IMR-90 (cell line): ENCODE data around the gene ZNF467. TPM values are rescaled to one million over a fixed set of nuclear protein-coding genes. Genes with fewer than 3 reads are reported as not detected.

Experiments used
- ATAC-seq: fragments of 200-7000 bp; cut with Tn5 transposase; 2 replicates; pipeline ENCODE4 v1.9.1; 2020; ENCODE audit warnings: low read depth, mild to moderate bottlenecking, moderate library complexity
- BruUV-seq: library from RNA; stranded (reverse); fragments of 400-500 nt; replicated peaks from 2 replicates; lab custom pipeline; 2021; lab: Mats Ljungman, UMichigan
- CTCF ChIA-PET: fragments of 300-600 bp; formaldehyde crosslinking; extraction: SDS; loops from one replicate; lab custom pipeline; 2021; ENCODE audit warnings: antibody characterized with exemption; lab: Yijun Ruan, JAX
- POLR2A ChIA-PET: fragments of 300-600 bp; sonication (Branson Sonifier 250); formaldehyde crosslinking; loops from one replicate; lab custom pipeline; 2022; ENCODE audit warnings: antibody characterized with exemption; ENCODE audit not compliant: unreplicated experiment; lab: Charles Lee
- DNase-seq: peaks from one replicate; pipeline ENCODE4 v3.0.0; 2013
- H2AFZ ChIP-seq: replicated peaks from 2 replicates; pipeline ENCODE3; 2013; ENCODE audit warnings: low read length, mild to moderate bottlenecking; ENCODE audit not compliant: poor library complexity
- H2AK5ac ChIP-seq: 2 replicates; pipeline ENCODE4 v1.6.1; 2013; ENCODE audit warnings: low read depth, low read length, inconsistent platforms
- H2AK9ac ChIP-seq: replicated peaks from 2 replicates; pipeline ENCODE3; 2013; ENCODE audit warnings: mild to moderate bottlenecking, low read depth, low read length, moderate library complexity; ENCODE audit not compliant: poor library complexity
- H2BK120ac ChIP-seq: 2 replicates; pipeline ENCODE4 v1.6.1; 2013; ENCODE audit warnings: low read depth, low read length, inconsistent platforms
- H2BK15ac ChIP-seq: 3 replicates; pipeline ENCODE4 v1.6.1; 2013; ENCODE audit warnings: low read depth, low read length, inconsistent platforms
- H2BK20ac ChIP-seq: 2 replicates; pipeline ENCODE4 v1.6.1; 2013; ENCODE audit warnings: low read depth, mild to moderate bottlenecking, inconsistent platforms, low read length, moderate library complexity
- H2BK5ac ChIP-seq: 2 replicates; pipeline ENCODE4 v1.6.1; 2013; ENCODE audit warnings: mild to moderate bottlenecking, low read depth, low read length, inconsistent platforms; ENCODE audit not compliant: poor library complexity, severe bottlenecking
- H3K14ac ChIP-seq: replicated peaks from 2 replicates; pipeline ENCODE4 v1.6.1; 2013; ENCODE audit warnings: low read depth, low read length, inconsistent platforms
- H3K18ac ChIP-seq: 2 replicates; pipeline ENCODE4 v1.6.1; 2013; ENCODE audit warnings: low read depth, low read length, control low read depth
- H3K23ac ChIP-seq: 2 replicates; pipeline ENCODE4 v1.6.1; 2013; ENCODE audit warnings: low read depth, low read length, inconsistent platforms
- H3K27ac ChIP-seq: 2 replicates; pipeline ENCODE4 v1.5.1; 2013; ENCODE audit warnings: mild to moderate bottlenecking, control low read depth, low read length; ENCODE audit not compliant: insufficient read depth
- H3K27me3 ChIP-seq: 2 replicates; pipeline ENCODE4 v1.6.1; 2013; ENCODE audit warnings: low read length; ENCODE audit not compliant: control insufficient read depth, insufficient read depth
- H3K36me3 ChIP-seq: 2 replicates; pipeline ENCODE4 v1.6.1; 2013; ENCODE audit warnings: low read length, mixed read lengths; ENCODE audit not compliant: control insufficient read depth, insufficient read depth
- H3K4ac ChIP-seq: 2 replicates; pipeline ENCODE4 v1.6.1; 2013; ENCODE audit warnings: low read depth, low read length, inconsistent platforms
- H3K4me1 ChIP-seq: 2 replicates; pipeline ENCODE4 v1.6.1; 2013; ENCODE audit warnings: low read length, mixed read lengths; ENCODE audit not compliant: control insufficient read depth, insufficient read depth
- H3K4me2 ChIP-seq: 2 replicates; pipeline ENCODE4 v1.6.1; 2013; ENCODE audit warnings: low read depth, mild to moderate bottlenecking, control low read depth, low read length, moderate library complexity
- H3K4me3 ChIP-seq: 2 replicates; pipeline ENCODE4 v1.5.1; 2013; ENCODE audit warnings: low read depth, mild to moderate bottlenecking, control low read depth, low read length, moderate library complexity; ENCODE audit not compliant: insufficient read depth
- H3K56ac ChIP-seq: 2 replicates; pipeline ENCODE4 v1.6.1; 2013; ENCODE audit warnings: low read length, inconsistent platforms; ENCODE audit not compliant: insufficient read depth; ENCODE audit errors: extremely low read depth
- H3K79me1 ChIP-seq, 2 experiments: 2 replicates each; pipeline ENCODE4 v1.6.1; 2013; ENCODE audit warnings: low read length in 2 of 2, inconsistent platforms in 1 of 2, low read depth in 1 of 2
- H3K9ac ChIP-seq: 2 replicates; pipeline ENCODE4 v1.6.1; 2013; ENCODE audit warnings: low read depth, low read length, control low read depth
- H3K9me1 ChIP-seq: 2 replicates; pipeline ENCODE4 v1.6.1; 2013; ENCODE audit warnings: low read length, inconsistent platforms; ENCODE audit not compliant: insufficient read depth
- H3K9me3 ChIP-seq: 2 replicates; pipeline ENCODE4 v1.6.1; 2013; ENCODE audit warnings: low read length; ENCODE audit not compliant: control insufficient read depth, insufficient read depth
- H4K20me1 ChIP-seq: 2 replicates; pipeline ENCODE4 v1.6.1; 2013; ENCODE audit warnings: low read length, inconsistent platforms; ENCODE audit not compliant: insufficient read depth
- H4K5ac ChIP-seq: 2 replicates; pipeline ENCODE4 v1.6.1; 2013; ENCODE audit warnings: mild to moderate bottlenecking, low read depth, low read length, control low read depth
- H4K8ac ChIP-seq, 2 experiments: 2 replicates each; pipeline ENCODE4 v1.6.1; 2013; ENCODE audit warnings: low read depth in 2 of 2, low read length in 2 of 2, control low read depth in 1 of 2, inconsistent platforms in 1 of 2
- H4K91ac ChIP-seq: 2 replicates; pipeline ENCODE4 v1.6.1; 2013; ENCODE audit warnings: low read depth, low read length, inconsistent platforms; ENCODE audit not compliant: insufficient read depth
- CEBPB ChIP-seq: IDR thresholded peaks from 2 replicates; pipeline ENCODE4 v1.6.1; 2012; ENCODE audit warnings: low read depth, low read length, improper control_type of control experiment
- WGBS, 2 experiments: methylation state at CpG; one replicate each; pipeline versions ENCODE4 v1.1.5 to v1.1.7; 2013; ENCODE audit warnings: missing lambda C conversion rate in 2 of 2; ENCODE audit not compliant: insufficient read length in 1 of 2; ENCODE audit errors: extremely low coverage in 2 of 2; 5-methylcytosine and 5-hydroxymethylcytosine counted together
- dilution Hi-C: fragments of 300-500 bp; cut with HindIII; formaldehyde crosslinking; loops from one replicate; pipeline ENCODE4 v1.14.3; 2018; ENCODE audit warnings: low sequenced_read_pairs; ENCODE audit not compliant: unreplicated experiment
- in situ Hi-C: fragments of 300-500 bp; cut with MboI; formaldehyde crosslinking; loops from 3 replicates; pipeline ENCODE4 v1.14.3; 2019; ENCODE audit warnings: low sequenced_read_pairs, inconsistent platforms, mixed read lengths
- intact Hi-C: fragments of 100-400 bp; cut with micrococcal nuclease; formaldehyde crosslinking; loops from 2 replicates; pipeline ENCODE4 v1.10.0; 2022
- polyA plus RNA-seq, 3 experiments: library from polyadenylated mRNA; depleted of rRNA; stranded (reverse); fragments of >200 nt; gene quantifications; 2 replicates each; pipeline ENCODE4 v1.2.3, GENCODE V29; 2012; ENCODE audit warnings: low replicate concordance in 1 of 3
- total RNA-seq: library from RNA; depleted of rRNA; stranded (reverse); fragments of >200 nt; gene quantifications from 2 replicates; pipeline ENCODE4 v1.2.3, GENCODE V29; 2012

ZNF467 gene
- total and polyA plus RNA-seq, 2 of the 4 experiments (the other 2 are of a cell fraction) = 0.67 TPM; not detected in 1

DNA sequence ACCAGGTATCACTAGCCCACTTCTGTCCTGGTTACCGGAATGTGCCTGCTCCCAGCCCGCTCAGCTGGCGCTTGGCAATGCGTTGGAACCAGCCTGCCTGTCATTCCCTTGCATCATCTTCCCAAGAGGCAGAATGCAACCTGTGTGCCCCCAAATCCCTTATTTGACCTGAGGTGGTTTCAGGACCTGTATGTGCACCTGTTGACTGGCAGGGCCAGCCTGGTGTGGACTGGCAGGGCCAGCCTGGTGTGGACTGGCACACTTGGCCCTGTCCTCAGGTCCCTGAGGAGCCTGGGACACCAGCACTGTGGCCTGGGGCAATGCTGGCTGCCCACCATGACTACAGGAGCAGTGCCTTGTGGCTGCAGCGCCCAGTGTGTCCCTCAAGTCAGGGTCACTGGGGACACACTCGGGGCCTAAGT, 38.2 kb downstream of the ZNF467 start:
- WGBS, 2 experiments = 93% methylated on average over 2 of the region's 6 CpGs; no CpG with 5 or more reads in 1 of the 2 experiments
- in situ Hi-C loops (no loop called here), dilution Hi-C loops (no loop called here), intact Hi-C loops (no loop called here)
- Histone ChIP-seq H3K4me1 (no peaks in the 10 kb centered on the region), H3K4me2 (no peak overlapping the region), H3K4me3 (no peak overlapping the region), H3K56ac (no peak overlapping the region), H3K79me1 (no peaks in the 10 kb centered on the region), H3K27me3 (peaks cover 1% of the 10 kb centered on the region; the same call in 1 of the 2 replicates), H3K18ac (no peak overlapping the region), H4K91ac (no peak overlapping the region), H3K27ac (no peak overlapping the region), H4K8ac (no peak overlapping the region), H4K20me1 (no peaks in the 10 kb centered on the region), H3K9me1 (no peaks in the 10 kb centered on the region; the same call in 1 of the 2 replicates), H3K23ac (no peak overlapping the region), H4K5ac (no peak overlapping the region), H3K9ac (no peak overlapping the region), H2BK5ac (no peak overlapping the region), H2AK5ac (no peak overlapping the region), H3K9me3 (no peaks in the 10 kb centered on the region), H3K4ac (no peak overlapping the region), H2AK9ac (no peak overlapping the region), H2BK15ac (no peak overlapping the region), H2BK120ac (no peak overlapping the region), H2AFZ (no peak overlapping the region), H3K14ac (no peak overlapping the region), H3K36me3 (peaks cover 13% of the 10 kb centered on the region), H2BK20ac (no peak overlapping the region)
- ATAC-seq = no peak
- TF ChIP-seq CEBPB = no peak
- ChIA-PET CTCF (no interaction called here), POLR2A (no interaction called here)
- no TSS peak for BruUV-seq
- no peak for DNase-seq
